D721Med (cell line): ENCODE measurements around the gene PFN1.
A peak's percentile ranks its signal among the peaks of the same experiment; 100 is the strongest.

Source experiments
- DNase-seq: peaks from one replicate; pipeline ENCODE4 v3.0.0; 2011; ENCODE audit warnings: low spot score; ENCODE audit not compliant: insufficient read length
- FAIRE-seq: peaks from 2 replicates; lab custom pipeline; 2011; peaks lifted over from hg19 to GRCh38; lab: Jason Lieb, UNC
- CTCF ChIP-seq: IDR thresholded peaks from 2 replicates; pipeline ENCODE4 v1.5.1; 2012; ENCODE audit warnings: mild to moderate bottlenecking, control low read depth; ENCODE audit not compliant: insufficient read depth; ENCODE audit errors: missing control alignments

The PFN1 gene

GRCh38 chr17:4898927-4899326, 49.4 kb downstream of the PFN1 start:
- no peak for TF ChIP-seq CTCF
- peak; percentile 7 for DNase-seq
- no peak for FAIRE-seq

GRCh38 chr17:4898351-4898750, 50.0 kb downstream of the PFN1 start:
- peak; percentile 8 for DNase-seq
- no peak for FAIRE-seq
- no peak for TF ChIP-seq CTCF

- no peak for TF ChIP-seq CTCF
Observed at GRCh38 chr17:4897785-4898184, 50.5 kb downstream of the PFN1 start.

GRCh38 chr17:4897198-4897687, 51.1 kb downstream of the PFN1 start:
- FAIRE-seq (no peak), DNase-seq (peak; percentile 9)
- no peak for TF ChIP-seq CTCF

More at GRCh38 chr17:4897785-4898184, 50.5 kb downstream of the PFN1 start:
- FAIRE-seq (no peak), DNase-seq (no peak)

- FAIRE-seq = no peak
- no peak for TF ChIP-seq CTCF
- peak; percentile 11 for DNase-seq
Observed at GRCh38 chr17:4896332-4897197, 51.8 kb downstream of the PFN1 start.

GRCh38 chr17:4895657-4896331, 52.5 kb downstream of the PFN1 start:
- FAIRE-seq (no peak), DNase-seq (peak; percentile 16)
- TF ChIP-seq CTCF = no peak
